HG02973 (cell line): Measurements from ENCODE around the gene CENPF.
"Not testable (repeated sequence)": the region's sequence is repeated elsewhere in the genome, so short reads cannot be mapped to it uniquely, and the experiment has no call there.

Experiments
- ATAC-seq: cut with Tn5 transposase; IDR thresholded peaks from one replicate; pipeline ENCODE4 v1.9.1; 2021; ENCODE audit warnings: moderate library complexity; ENCODE audit not compliant: unreplicated experiment

The CENPF gene, protein sequence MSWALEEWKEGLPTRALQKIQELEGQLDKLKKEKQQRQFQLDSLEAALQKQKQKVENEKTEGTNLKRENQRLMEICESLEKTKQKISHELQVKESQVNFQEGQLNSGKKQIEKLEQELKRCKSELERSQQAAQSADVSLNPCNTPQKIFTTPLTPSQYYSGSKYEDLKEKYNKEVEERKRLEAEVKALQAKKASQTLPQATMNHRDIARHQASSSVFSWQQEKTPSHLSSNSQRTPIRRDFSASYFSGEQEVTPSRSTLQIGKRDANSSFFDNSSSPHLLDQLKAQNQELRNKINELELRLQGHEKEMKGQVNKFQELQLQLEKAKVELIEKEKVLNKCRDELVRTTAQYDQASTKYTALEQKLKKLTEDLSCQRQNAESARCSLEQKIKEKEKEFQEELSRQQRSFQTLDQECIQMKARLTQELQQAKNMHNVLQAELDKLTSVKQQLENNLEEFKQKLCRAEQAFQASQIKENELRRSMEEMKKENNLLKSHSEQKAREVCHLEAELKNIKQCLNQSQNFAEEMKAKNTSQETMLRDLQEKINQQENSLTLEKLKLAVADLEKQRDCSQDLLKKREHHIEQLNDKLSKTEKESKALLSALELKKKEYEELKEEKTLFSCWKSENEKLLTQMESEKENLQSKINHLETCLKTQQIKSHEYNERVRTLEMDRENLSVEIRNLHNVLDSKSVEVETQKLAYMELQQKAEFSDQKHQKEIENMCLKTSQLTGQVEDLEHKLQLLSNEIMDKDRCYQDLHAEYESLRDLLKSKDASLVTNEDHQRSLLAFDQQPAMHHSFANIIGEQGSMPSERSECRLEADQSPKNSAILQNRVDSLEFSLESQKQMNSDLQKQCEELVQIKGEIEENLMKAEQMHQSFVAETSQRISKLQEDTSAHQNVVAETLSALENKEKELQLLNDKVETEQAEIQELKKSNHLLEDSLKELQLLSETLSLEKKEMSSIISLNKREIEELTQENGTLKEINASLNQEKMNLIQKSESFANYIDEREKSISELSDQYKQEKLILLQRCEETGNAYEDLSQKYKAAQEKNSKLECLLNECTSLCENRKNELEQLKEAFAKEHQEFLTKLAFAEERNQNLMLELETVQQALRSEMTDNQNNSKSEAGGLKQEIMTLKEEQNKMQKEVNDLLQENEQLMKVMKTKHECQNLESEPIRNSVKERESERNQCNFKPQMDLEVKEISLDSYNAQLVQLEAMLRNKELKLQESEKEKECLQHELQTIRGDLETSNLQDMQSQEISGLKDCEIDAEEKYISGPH (N-terminal part only)

GRCh38 chr1:214602764-214603657 lies at the start of gene CENPF:
Gene CENPF, plus strand, starts transcription at chr1:214603195. Its CDS starts 10,560 bp downstream, at chr1:214613755.
- ATAC-seq = peak; percentile 100

DNA sequence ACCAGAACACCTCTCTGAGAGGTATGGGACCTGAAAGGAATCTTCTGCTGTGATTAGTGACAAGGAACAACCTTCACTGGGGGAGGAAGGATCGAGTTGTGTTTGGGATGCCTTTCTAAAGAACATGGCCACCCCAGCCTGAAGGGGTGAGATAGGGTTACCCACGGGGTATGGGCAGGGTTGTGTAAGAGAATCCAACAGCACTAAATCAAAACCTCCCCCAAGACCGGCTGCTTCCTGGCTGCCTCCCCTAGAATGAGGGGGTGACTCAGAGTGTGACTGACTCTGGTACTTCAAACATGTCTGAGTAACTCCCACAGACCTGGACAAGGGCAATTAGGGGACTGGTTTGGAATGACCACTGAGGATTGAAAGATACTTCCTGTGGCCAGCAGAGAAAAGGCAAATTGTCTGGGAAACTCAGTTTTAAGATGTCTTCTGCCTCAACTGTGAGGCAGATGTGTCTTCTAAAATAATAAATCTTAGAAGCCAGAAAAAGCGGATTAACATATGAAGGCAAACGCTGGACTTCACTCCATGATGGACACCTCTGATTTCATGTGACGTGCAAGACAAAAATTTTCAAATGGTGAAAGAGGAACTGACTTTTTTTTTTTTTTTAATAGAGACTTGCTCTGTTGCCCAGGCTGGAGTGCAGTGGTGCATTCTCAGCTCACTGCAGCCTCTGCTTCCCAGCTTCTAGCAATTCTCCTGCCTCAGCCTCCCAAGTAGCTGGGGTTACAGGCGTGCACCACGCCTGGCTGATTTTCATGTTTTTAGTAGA lies 44.9 kb upstream of the CENPF start:
- no peak for ATAC-seq

DNA sequence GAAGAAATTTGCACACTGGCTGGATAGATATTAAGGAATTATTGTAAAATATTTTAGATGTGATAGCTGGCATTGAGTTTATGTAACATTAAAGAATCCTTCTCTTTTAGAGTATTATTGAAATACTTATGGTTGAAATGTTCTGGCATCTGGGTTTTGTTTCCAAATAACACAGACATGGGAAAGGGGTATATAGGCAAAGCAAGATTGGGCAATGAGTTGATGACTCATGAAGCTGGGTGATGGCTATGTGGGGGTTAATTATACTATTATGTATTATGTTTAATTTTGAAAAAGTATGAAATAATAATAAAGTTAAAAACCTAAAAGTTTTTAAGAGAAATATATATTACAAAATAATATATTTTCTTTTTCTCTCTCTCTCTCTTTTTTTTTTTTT lies 39.1 kb upstream of the CENPF start:
- ATAC-seq = no peak

DNA sequence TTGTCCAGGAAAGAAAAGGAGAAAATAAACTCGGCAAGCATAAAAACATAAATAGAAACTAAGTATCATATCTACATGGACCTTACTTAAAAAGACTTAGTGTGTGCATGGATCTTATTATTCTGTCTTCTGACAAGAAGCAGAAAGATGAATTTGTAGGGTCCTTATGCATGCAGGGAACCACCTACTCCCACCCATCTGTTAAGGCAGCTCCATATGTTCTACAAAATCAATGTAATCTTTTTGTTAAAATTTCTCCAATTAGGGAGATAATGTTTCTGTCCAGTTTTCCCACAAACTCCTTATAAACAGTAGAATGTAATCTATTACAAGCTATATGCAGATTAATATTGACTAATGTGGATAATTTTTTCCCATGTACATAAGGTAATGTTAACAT lies 37.7 kb upstream of the CENPF start:
- no peak for ATAC-seq

- peak; percentile 50 for ATAC-seq
These were observed 36.6 kb upstream of the CENPF start for GRCh38 chr1:214566158-214567104.

GRCh38 chr1:214567481-214567980 lies 35.5 kb upstream of the CENPF start:
- ATAC-seq = no peak

GRCh38 chr1:214568328-214568727 lies 34.7 kb upstream of the CENPF start:
- no peak for ATAC-seq

GRCh38 chr1:214569357-214570004 lies 33.5 kb upstream of the CENPF start:
- ATAC-seq = no peak

- no peak for ATAC-seq
These were observed 32.6 kb upstream of the CENPF start for GRCh38 chr1:214570442-214570841.

DNA sequence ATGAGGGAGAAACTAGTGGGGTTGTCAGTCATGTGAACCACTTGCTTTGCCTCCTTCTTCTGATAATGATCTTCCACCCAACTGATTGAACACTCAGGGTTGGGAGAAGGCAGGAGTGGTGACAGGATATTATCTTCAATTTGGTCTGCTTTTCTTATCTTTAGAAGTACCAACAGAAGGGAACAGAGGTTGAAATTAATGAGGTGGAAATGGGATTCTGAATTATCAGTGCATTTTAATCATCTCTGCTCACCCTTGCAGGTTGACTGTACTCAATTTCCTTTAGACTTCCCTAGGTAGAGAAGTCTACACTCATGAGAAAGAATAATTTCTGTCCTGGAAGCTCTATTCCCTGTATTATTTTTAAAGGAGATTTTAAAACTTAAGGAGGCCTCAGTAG lies 31.7 kb upstream of the CENPF start:
- ATAC-seq = no peak

- ATAC-seq = no peak
These were observed 29.3 kb upstream of the CENPF start for GRCh38 chr1:214573386-214574318.

DNA sequence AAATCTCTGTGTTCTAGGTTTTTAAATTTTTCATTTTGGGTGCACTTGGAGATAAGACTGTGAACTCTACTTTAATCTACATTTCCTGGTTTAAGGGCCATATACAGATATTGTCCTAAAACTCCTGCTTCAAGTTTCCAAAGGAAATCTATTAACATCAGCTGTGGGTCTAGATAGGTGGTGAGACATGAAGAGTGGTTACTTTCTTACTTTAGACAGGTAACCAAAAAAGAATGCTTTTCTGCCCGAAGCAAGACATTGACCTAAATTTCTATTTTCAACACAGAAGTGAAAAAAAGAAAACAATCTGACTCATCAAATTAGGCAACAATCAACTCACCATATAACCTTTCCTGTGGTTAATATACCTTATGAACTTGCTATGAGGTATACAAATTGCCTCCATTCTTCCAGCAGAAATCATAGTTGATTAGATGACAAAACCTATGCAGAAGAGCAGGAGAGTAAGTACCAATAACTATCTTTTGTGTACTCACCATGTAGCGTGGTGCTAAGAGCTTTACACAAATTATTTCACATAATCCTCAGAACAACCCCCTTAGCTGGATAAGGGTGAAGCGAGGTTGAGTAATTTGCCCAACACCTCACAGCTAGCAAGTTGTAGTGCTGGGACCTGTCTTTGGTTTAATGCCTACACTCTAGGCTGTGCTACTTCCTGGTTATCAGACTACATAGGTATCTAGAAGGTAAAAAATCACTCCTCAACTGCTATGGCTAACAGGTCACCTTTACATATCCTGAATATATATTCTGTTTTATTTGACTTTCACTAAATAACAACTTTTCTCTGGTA lies 28.2 kb upstream of the CENPF start:
- ATAC-seq = no peak

DNA sequence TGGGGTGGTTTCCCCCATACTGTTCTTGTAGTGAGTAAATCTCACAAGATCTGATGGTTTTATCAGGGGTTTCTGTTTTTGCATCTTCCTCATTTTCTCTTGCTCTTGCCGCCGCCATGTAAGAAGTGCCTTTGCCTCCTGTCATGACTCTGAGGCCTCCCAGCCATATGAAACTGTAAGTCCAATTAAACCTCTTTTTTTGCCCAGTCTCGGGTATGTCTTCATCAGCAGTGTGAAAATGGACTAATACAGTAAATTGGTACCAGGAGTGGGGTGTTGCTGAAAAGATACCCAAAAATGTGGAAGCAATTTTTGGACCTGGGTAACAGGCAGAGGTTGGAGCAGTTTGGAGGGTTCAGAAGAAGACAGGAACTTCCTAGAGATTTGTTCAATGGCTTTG lies 26.9 kb upstream of the CENPF start:
- not testable (repeated sequence) for ATAC-seq

- ATAC-seq = no peak
These were observed 23.8 kb upstream of the CENPF start for GRCh38 chr1:214579183-214579582.

GRCh38 chr1:214581785-214582184 lies 21.2 kb upstream of the CENPF start:
- no peak for ATAC-seq
